Fibroblast of skin of abdomen (primary cell): ENCODE measurements around the gene GRID2.
"Not testable (repeated sequence)": the region's sequence is repeated elsewhere in the genome, so short reads cannot be mapped to it uniquely, and the experiment has no call there.

Source experiments
- DNase-seq: peaks from one replicate; pipeline ENCODE4 v3.0.0-alpha.2; 2013

GRID2 gene

GRCh38 chr4:93578942-93579341 is 1275.2 kb downstream of the GRID2 start:
- DNase-seq = no peak

GRCh38 chr4:93605163-93605562 is 1301.4 kb downstream of the GRID2 start:
- no peak for DNase-seq

- no peak for DNase-seq
These were observed 1313.8 kb downstream of the GRID2 start for GRCh38 chr4:93617606-93618005.

GRCh38 chr4:93633721-93634120 is 1330.0 kb downstream of the GRID2 start:
- DNase-seq = no peak

GRCh38 chr4:93635943-93636342 is 1332.2 kb downstream of the GRID2 start:
- DNase-seq = no peak

GRCh38 chr4:93645120-93645519 is 1341.4 kb downstream of the GRID2 start:
- DNase-seq = no peak

- no peak for DNase-seq
These were observed 1342.6 kb downstream of the GRID2 start for GRCh38 chr4:93646233-93646930.

GRCh38 chr4:93648258-93648657 is 1344.5 kb downstream of the GRID2 start:
- no peak for DNase-seq

- DNase-seq = no peak
These were observed 1346.1 kb downstream of the GRID2 start for GRCh38 chr4:93649828-93650227.

GRCh38 chr4:93654211-93654610 is 1350.4 kb downstream of the GRID2 start:
- DNase-seq = no peak

GRCh38 chr4:93657527-93657926 is 1353.8 kb downstream of the GRID2 start:
- no peak for DNase-seq

- DNase-seq = no peak
These were observed 1354.7 kb downstream of the GRID2 start for GRCh38 chr4:93658443-93658842.

- no peak for DNase-seq
These were observed 1355.9 kb downstream of the GRID2 start for GRCh38 chr4:93659629-93660028.

- DNase-seq = no peak
These were observed 1356.3 kb downstream of the GRID2 start for GRCh38 chr4:93660036-93660435.

- DNase-seq = no peak
These were observed 1366.7 kb downstream of the GRID2 start for GRCh38 chr4:93670434-93670833.

- no peak for DNase-seq
These were observed 1367.3 kb downstream of the GRID2 start for GRCh38 chr4:93671093-93671492.

GRCh38 chr4:93676937-93677336 is 1373.2 kb downstream of the GRID2 start:
- not testable (repeated sequence) for DNase-seq

- no peak for DNase-seq
These were observed 1380.8 kb downstream of the GRID2 start for GRCh38 chr4:93684571-93684970.

GRCh38 chr4:93687304-93687703 is 1383.5 kb downstream of the GRID2 start:
- no peak for DNase-seq

- DNase-seq = no peak
These were observed 1385.2 kb downstream of the GRID2 start for GRCh38 chr4:93688978-93689377.

GRCh38 chr4:93693141-93693540 is 1389.4 kb downstream of the GRID2 start:
- no peak for DNase-seq

- no peak for DNase-seq
These were observed 1394.9 kb downstream of the GRID2 start for GRCh38 chr4:93698686-93699085.

GRCh38 chr4:93700571-93700970 is 1396.8 kb downstream of the GRID2 start:
- no peak for DNase-seq

GRCh38 chr4:93710101-93710846 is 1406.5 kb downstream of the GRID2 start:
- DNase-seq = no peak
